HCEC 1CT (cell line): Measurements from ENCODE around the gene MRPL20.

Experiments
- DNase-seq: peaks from one replicate; pipeline ENCODE4 v3.0.0-alpha.2; 2017

MRPL20 gene

DNA sequence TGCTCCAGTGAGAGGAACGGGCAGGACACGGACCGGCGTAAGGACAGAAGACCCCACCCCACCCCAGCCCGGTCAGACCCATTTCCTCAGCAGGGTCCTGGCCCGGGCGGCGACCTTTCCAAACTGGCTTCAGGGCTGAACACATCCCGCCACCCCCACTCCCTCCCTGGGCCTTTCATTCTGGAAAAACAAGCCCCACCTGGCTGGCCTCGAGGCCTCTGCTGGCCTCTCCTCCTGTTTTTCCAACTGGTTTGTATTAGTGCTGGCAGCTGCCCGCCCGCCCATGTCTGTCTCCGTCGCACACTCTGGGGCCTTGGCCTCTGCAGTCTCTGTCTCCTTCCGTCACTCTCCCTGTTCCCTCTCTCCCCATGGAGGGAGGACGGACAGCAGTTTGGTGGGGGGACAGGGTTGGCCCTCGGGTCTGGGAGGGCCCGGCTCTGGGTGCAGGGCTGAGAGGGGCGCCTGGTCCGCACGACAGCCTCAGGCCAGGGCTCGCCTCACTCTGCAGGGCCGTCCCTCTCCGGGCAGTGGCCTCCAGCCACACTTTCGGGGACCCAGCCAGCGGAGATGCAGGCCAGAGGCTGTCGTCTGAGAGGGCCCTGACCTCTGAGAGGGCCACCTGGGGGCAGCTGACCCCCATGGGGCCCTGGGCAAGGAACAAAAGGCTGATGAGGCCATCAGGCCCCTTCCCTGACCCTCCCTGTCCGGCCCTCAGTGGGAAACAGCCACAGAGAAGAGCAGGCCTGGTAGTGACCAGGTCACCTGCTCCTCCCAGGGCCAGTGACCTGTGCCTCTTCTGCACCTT, 47.2 kb downstream of the MRPL20 start:
- DNase-seq = peak; percentile 46

DNA sequence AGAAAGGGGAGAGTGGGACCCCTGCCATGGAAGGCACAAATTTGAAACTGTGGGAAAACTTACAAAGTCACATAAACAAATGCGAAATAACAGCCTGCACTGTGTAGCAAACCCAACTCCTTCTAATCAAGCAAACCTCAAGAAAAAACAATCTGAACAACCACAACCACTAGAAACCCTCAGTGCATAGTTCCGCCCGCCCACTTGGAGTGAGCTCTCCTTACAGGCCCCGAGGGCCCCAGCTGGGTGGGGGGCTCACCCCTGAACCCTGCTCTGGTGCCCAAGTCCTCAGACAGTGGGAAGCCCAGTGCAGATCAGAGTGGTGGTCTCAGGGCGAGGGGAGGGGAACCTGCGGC, 47.8 kb downstream of the MRPL20 start:
- DNase-seq = peak; percentile 58

DNA sequence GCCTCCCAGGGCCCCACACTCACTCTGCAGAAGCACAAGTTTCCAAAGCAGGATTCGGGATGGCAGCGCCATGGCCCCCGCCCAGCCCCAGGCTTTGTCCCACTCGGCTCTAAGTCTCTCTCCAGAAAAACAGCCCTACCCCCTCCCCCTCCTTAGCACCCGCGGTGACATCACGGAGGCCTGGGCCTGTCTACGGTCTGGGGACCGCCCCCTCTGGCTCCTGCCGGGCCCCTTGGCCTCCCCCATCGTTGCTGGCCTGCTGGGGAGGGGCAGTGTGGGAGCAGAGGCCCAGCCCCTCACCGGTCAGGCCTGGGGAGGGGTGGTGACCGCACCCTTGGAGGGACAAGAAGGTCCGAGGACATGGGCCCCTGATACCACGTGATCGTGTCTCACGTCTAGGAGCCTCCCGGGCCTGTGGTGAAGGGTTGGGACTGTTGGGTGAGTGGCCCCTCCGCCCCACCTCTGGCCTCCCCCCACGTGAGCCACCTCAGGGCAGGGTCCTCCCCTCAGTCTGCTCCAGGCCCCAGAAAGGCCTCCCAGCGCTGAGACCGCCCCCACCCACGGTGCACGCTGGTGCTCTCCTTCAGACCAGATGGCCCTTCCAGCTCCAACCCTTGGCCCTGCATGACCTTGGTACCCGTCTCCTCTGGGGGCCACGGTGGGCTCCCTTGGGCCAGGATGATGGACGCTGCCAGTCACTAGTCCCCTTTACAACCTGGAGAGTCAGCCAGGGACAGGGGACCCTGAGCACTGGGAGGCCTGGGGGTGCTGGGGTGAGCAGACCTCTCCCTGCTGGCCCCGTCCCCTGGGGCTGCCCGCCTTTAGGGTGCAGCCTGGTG, 48.4 kb downstream of the MRPL20 start, which contains the start of gene MXRA8:
MXRA8 (minus strand) TSS at position 123 of the 839 bp plus-strand sequence; CDS start at position 72, 51 bp downstream.
- DNase-seq = peak; percentile 81

DNA sequence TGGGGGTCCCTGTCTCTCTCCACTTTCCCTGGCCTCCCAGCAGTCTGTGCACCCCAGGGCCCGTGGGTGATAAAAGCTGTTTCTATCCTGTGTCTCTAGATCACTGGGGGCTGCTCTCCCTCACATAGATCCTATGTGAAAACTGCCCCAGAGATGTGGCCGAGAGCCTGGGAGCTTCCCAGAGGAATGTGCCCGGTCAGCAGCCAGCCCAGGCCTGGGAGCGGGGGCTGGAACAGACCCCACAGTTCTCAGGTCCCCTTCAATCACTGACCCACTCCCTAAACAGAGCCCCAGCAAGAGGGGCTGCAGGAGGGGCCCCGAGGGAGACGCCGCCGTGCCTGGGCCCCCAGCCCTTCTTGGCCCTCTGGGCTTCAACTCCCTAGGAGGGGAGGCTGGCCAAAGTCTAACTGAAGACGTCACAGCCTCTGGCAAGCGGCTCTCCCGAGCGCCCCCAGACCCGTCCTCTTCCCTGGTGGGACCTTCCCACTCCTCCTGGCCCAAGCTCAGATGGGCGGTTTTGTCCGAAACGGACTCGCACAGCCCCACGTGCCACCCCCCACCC, 49.1 kb downstream of the MRPL20 start:
- peak; percentile 29 for DNase-seq

DNA sequence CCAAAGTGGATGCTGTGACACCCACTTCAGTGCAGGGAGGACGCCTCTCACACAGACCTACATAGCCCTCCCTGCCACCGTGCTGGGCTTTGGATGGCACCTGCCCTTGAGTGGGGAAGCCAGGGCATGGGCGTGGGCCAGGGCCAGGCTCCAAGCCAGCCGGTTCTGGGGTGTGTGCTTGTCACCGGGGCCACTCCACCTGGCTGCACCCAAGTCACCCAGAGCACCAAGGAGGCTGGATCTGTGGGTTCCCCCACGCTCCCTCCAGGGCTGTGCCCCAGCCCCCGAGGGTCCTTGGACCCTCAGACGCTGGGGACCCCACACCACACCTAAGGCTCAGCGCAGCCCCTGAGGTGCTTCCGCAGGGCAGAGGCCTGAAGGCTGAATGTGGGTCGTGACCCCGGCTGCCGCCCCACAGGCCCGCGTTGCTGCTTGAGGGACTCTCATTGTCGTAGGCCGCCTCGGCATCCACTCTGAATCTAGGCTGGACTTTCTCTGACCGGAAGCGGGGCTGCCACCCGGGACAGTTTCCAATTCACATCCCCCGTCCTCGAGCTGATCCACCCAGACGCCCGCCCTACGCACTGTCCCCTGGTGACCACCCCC, 50.2 kb downstream of the MRPL20 start:
- DNase-seq = peak; percentile 38

DNA sequence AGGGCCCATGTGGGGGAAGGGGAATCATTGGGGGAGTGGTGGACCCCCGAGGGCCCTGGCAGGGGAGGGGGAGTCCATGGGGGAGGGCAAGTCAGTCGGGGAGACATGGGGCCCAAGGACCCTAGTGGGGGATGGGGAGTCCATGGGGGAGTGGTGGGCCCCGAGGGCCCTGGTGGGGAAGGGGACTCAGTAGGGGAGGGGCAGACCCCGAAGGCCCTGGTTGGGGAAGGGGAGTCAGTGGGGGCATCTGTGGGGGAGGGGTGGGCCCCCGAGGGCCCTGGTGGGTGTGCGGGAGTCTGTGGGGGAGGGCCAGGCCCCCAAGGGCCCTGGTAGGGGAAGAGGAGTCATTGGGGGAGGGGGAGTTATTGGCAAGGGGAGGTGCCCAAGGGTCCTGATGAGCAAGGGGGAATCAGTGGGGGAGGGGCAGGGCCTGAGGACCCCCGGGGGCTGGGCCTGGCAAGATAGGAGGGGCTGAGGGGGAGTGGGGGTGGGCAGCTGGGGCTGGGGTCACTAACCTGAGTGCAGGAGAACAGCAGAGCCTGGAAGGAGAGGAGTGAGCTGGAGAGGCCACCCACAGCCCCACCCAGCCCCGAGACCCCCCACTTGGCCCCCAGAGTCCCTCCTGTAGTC, 50.8 kb downstream of the MRPL20 start:
- peak; percentile 0 for DNase-seq

DNA sequence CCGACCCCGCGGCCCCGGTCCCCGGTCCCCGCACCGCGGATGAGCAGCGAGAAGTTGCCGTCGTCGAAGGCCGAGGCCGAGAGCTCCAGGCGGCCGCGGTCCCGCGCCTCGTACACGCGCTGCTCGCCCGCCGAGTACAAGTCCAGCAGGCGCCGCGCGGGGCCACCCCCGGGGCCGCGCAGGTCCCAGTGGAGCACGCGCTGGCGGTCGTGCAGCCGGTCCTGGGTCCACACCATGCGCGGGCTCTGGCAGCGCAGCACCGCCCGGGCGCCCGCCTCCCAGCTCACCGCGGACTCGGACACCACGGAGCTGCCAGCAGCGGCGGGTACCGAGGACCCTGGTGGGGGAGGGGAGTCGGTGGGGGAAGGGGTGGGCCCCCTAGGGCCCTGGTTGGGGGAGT, 51.7 kb downstream of the MRPL20 start:
- no peak for DNase-seq

DNA sequence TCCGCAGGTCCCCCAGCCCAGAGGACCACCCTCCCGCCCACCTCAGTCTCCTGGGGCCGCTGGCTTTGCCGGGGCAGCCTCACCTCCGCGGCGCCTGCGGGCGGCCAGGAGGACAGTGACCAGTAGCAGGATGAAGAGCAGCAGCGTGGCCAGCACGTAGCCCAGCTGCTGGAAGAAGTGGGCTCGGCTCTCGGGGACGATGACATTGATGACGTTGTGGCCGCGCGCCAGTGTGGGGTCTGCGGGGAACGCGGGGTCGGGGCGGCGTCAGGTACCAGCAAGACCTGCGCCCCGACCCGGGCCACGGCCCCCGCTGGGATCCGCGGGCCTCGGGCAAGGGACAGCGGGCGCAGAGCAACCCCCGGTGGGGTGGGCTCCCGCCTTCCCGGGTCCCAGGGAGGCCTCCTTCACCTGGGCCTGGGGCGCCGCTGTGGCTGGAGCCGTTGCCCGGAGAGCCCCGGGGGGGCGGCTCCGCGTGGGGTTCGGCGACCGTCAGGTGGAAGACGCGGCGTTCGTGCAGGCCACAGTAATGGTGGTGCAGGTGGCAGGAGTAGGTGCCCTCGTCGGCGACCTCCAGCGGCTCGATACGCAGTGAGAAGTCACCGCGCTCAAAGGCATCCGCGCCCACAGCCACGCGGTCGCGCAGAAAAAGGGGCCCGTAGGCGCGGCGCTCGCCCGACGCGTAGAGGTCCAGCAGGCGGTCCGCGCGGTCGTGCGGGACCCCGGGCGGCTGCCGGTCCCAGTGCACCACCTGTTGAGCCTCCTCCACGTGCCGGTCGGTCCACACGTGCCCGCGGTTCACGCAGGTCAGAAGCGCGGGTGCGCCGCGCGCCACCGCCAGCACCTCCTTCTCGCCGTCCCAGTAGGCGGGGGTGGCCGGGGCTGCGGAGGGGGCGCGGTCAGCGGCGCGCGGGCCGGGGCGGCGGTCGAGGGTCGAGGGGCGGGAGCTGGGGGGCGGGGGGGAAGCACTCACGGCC, 52.5 kb downstream of the MRPL20 start:
- DNase-seq = no peak

DNA sequence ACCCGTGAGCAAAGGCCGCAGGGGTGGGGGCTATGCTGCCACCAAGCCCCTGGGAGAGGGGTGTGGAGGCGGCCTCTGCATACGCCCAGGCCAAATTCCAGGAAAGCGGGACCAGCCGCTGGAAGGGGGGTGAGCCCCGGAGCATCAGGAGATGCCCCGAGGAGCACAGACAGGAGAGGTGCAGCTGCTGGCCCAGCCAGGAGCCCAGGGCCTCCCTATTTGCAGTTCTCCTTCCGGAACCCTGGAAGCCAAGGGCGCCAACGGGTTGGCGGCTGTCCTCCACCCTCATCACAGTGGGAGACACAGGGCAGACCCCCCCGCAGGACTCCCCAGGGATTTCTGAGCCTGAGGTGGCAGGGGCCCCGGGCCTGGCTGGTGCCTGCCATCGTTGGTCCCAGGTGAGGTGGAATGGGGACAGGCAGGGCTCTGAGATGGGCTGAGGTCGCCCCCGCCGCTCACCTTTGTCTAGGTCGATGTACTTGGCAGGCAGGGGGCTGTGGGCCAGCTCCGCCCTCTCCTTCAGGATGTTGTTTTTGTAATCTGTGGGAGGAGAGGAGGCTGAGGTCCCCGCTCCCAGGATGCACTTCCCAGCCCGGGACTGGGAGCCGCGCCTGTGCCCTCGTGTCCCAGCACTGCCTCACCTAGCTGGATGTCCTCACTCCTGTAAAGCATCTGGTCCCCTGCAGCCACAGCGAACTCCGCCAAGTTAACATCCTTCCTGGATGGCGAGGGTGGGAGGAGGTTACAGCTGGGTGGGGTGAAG, 53.5 kb downstream of the MRPL20 start:
- no peak for DNase-seq

DNA sequence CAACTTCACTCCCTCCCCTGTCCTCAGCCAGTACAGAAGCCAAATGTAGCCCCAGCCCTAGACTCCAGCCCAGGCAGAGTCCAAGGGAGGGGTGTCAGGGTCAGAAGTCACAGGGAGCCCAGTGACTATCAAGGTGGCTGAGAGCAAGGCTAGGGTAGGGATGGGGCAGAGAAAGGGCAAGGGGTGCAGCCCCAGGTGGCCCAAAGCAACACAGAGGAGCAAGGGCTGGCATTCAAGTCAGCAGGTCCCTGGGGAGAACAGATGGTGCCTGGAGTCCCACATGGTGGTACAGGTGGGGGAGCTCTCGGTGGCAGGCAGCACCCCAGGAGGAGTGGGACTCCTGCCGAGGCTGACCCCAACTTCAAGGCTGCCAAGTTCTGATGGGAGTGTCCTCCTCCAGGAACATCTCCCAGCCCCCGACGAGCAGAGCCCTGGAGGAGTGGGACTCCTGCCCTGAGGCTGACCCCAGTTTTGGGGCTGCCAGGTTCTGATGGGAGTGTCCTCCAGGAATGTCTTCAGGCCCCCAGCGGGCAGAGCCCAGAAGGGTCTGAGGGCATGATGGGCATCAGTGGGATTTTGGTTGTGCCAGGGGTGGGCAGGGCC, 54.2 kb downstream of the MRPL20 start:
- DNase-seq = no peak
